HCT116 (cell line): Measurements from ENCODE around the gene ZNF423.

Experiments used
- CEBPB ChIP-seq: IDR thresholded peaks from 2 replicates; pipeline ENCODE4 v1.6.1; 2012; ENCODE audit warnings: low read depth
- CTCF ChIP-seq, 3 experiments: fragments of 200-600 bp in 1 of 3; sonication (generic) in 1 of 3; IDR thresholded peaks in 2 of 3; conservative IDR thresholded peaks in 1 of 3; 2 replicates each; pipeline ENCODE4 v1.5.1; 2012 to 2017; ENCODE audit warnings: low read depth in 2 of 3, low read length in 2 of 3, antibody characterized with exemption in 1 of 3, borderline replicate concordance in 1 of 3, control low read depth in 1 of 3, mild to moderate bottlenecking in 1 of 3, mixed read lengths in 1 of 3, mixed run types in 1 of 3, moderate library complexity in 1 of 3; ENCODE audit not compliant: insufficient read depth in 1 of 3
- POLR2A ChIP-seq: IDR thresholded peaks from 2 replicates; pipeline ENCODE4 v1.7.0; 2011; ENCODE audit warnings: borderline replicate concordance; ENCODE audit not compliant: insufficient read depth, insufficient read length; ENCODE audit errors: extremely low read depth
- REST ChIP-seq: IDR thresholded peaks from 2 replicates; pipeline ENCODE4 v1.6.1; 2012; ENCODE audit warnings: low read depth

GRCh38 chr16:49849037-49849753 lies 6.7 kb downstream of the ZNF423 start:
- no peak for TF ChIP-seq REST
- no peak for TF ChIP-seq CEBPB
- TF ChIP-seq CTCF (IDR thresholded peaks at IDR 0.05 in 2 of 3, conservative IDR thresholded peaks at IDR 0.05 in 1 of 3; ENCODE audit: borderline replicate concordance in 1 of 3, insufficient read depth in 1 of 3, low read depth in 2 of 3, low read length in 2 of 3): no peak
- TF ChIP-seq POLR2A: no peak
